Prostate gland (tissue), 2 donors: ENCODE results near the gene KCTD20.

ENCODE experiments used
- CTCF ChIP-seq, 4 experiments: fragments of 200-600 bp in 2 of 4; fragments of 450-650 bp in 2 of 4; sonication (generic) in 2 of 4; IDR thresholded peaks; 1 replicate in 3 of 4; 2 replicates in 1 of 4; pipeline ENCODE4 v1.5.1; 2016 to 2019; ENCODE audit warnings: antibody characterized with exemption in 4 of 4, mild to moderate bottlenecking in 2 of 4, moderate library complexity in 2 of 4
- POLR2A ChIP-seq: fragments of 450-650 bp; IDR thresholded peaks from one replicate; pipeline ENCODE4 v1.6.1; 2016; ENCODE audit warnings: antibody characterized with exemption, mild to moderate bottlenecking

GRCh38 chr6:36479256-36479655 is 36.5 kb downstream of the KCTD20 start:
- TF ChIP-seq CTCF (IDR thresholded peaks at IDR 0.05) (no peak), POLR2A (no peak)
